Fibroblast of lung (primary cell): Measurements from ENCODE around the gene KRT76.

Experiments used
- EZH2 ChIP-seq: IDR thresholded peaks from 2 replicates; pipeline ENCODE4 v1.5.1; 2012; ENCODE audit warnings: low read length, control low read depth, mild to moderate bottlenecking; ENCODE audit errors: missing control alignments
- TF ChIP-seq, protein P1 (sequence below), 2 donors: IDR thresholded peaks in 1 of 2; conservative IDR thresholded peaks in 1 of 2; 1 replicate in 1 of 2; 2 replicates in 1 of 2; pipeline ENCODE4 v1.5.1; 2011 to 2012; ENCODE audit warnings: low read length in 2 of 2, control low read depth in 1 of 2, inconsistent platforms in 1 of 2, low read depth in 1 of 2, mild to moderate bottlenecking in 1 of 2

DNA sequence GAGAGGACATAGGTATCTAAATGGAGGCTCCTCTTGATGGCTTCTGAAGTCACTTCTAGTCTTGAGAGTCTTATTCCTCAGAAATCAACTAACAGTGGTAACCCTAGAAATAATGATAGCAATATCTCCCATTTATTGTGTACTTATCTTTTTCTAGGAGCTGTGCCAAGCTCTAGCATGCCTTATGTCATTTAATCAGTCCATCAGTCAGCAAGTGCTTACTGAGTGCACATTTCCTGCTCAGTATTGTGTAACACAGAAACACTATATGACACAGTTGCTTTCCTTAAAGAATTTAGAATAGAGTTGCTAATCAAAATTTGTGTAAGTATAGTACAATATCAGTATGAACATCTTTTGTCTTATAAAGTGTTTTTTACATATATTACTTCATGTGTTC is 36.6 kb downstream of the KRT76 start:
- TF ChIP-seq, protein P1, sequence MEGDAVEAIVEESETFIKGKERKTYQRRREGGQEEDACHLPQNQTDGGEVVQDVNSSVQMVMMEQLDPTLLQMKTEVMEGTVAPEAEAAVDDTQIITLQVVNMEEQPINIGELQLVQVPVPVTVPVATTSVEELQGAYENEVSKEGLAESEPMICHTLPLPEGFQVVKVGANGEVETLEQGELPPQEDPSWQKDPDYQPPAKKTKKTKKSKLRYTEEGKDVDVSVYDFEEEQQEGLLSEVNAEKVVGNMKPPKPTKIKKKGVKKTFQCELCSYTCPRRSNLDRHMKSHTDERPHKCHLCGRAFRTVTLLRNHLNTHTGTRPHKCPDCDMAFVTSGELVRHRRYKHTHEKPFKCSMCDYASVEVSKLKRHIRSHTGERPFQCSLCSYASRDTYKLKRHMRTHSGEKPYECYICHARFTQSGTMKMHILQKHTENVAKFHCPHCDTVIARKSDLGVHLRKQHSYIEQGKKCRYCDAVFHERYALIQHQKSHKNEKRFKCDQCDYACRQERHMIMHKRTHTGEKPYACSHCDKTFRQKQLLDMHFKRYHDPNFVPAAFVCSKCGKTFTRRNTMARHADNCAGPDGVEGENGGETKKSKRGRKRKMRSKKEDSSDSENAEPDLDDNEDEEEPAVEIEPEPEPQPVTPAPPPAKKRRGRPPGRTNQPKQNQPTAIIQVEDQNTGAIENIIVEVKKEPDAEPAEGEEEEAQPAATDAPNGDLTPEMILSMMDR (conservative IDR thresholded peaks at IDR 0.05 in 1 of 2, IDR thresholded peaks at IDR 0.05 in 1 of 2; ENCODE audit: low read depth in 1 of 2, low read length in 2 of 2): no peak
- TF ChIP-seq EZH2: no peak
